ENCODE measurements around the gene PABPC1L. TPM values are rescaled to one million over a fixed set of nuclear protein-coding genes. Genes with fewer than 3 reads are reported as not detected.
A peak's percentile ranks its signal among the peaks of the same experiment; 100 is the strongest.

Gene PABPC1L
- total and polyA plus RNA-seq, 2 of the 13 experiments (the other 11 are each of a cell fraction or from before 2014, with no cell fraction given), result 30.8 to 252 TPM

- no peak for TF ChIP-seq ZNF574 (CRISPR knock-in tag; IDR thresholded peaks at IDR 0.05)
- TF ChIP-seq ZNF33B (CRISPR knock-in tag; IDR thresholded peaks at IDR 0.05), result no peak
- TF ChIP-seq ZNF414 (CRISPR knock-in tag; IDR thresholded peaks at IDR 0.05), result no peak
- no peak for TF ChIP-seq TMF1 (CRISPR knock-in tag; IDR thresholded peaks at IDR 0.05; ENCODE audit: low read depth)
- TF ChIP-seq PPARG (CRISPR knock-in tag; conservative IDR thresholded peaks at IDR 0.05), result peak; percentile 91
- 0 out of 2 replicates have a peak, but pooled peaks have one; percentile 25 for TF ChIP-seq SETDB1 (CRISPR knock-in tag; IDR thresholded peaks at IDR 0.05; ENCODE audit: borderline replicate concordance)
- no peak for TF ChIP-seq ZNF136 (CRISPR knock-in tag; IDR thresholded peaks at IDR 0.05; ENCODE audit: low read depth)
- peak; percentile 45; the same call in 1 of the 2 replicates for TF ChIP-seq BCL6 (CRISPR knock-in tag; IDR thresholded peaks at IDR 0.05)
- no peak for TF ChIP-seq AKNA (CRISPR knock-in tag; IDR thresholded peaks at IDR 0.05; ENCODE audit: borderline replicate concordance)
- TF ChIP-seq ZNF451 (CRISPR knock-in tag; IDR thresholded peaks at IDR 0.05), result no peak
- TF ChIP-seq ZNF670 (CRISPR knock-in tag; IDR thresholded peaks at IDR 0.05; ENCODE audit: borderline replicate concordance), result no peak; the same call in 1 of the 2 replicates
Measured at GRCh38 chr20:44896583-44896982, 13.3 kb upstream of the PABPC1L start (continued).

Measured in HepG2 (cell line).